GM12878 (cell line): Measurements from ENCODE around the gene CD2AP. TPM values are rescaled to one million over a fixed set of nuclear protein-coding genes. Genes with fewer than 3 reads are reported as not detected.

Experiments used
- ATAC-seq: fragments of 200-7000 bp; cut with Tn5 transposase; 3 replicates; pipeline ENCODE4 v1.9.1; 2020; ENCODE audit warnings: mild to moderate bottlenecking, moderate library complexity
- BruUV-seq: library from RNA; stranded (reverse); fragments of 400-500 nt; replicated peaks from 2 replicates; lab custom pipeline; 2021; lab: Mats Ljungman, UMichigan
- CTCF ChIA-PET: fragments of 300-600 bp; sonication (Branson Sonifier 250); formaldehyde crosslinking; extraction: SDS; loops from one replicate; lab custom pipeline; 2021; ENCODE audit warnings: inconsistent platforms; lab: Yijun Ruan, JAX
- POLR2A ChIA-PET: fragments of 350-600 bp; formaldehyde crosslinking; extraction: SDS; loops from one replicate; lab custom pipeline; 2021; ENCODE audit warnings: inconsistent platforms; lab: Charles Lee
- RAD21 ChIA-PET: fragments of 300-600 bp; sonication (Branson Sonifier 250); formaldehyde crosslinking; loops from one replicate; lab custom pipeline; 2023; ENCODE audit warnings: antibody characterized with exemption; ENCODE audit not compliant: unreplicated experiment; lab: Charles Lee
- SMC1A ChIA-PET: fragments of 300-600 bp; sonication (Branson Sonifier 250); formaldehyde crosslinking; loops from one replicate; lab custom pipeline; 2023; ENCODE audit not compliant: unreplicated experiment, uncharacterized antibody; lab: Charles Lee
- DNase-seq: peaks from one replicate; pipeline ENCODE4 v3.0.0-alpha.2; 2011; ENCODE audit warnings: low read depth, low spot score
- FAIRE-seq: peaks from 3 replicates; lab custom pipeline; 2011; peaks lifted over from hg19 to GRCh38; lab: Jason Lieb, UNC
- H2AFZ ChIP-seq: 2 replicates; pipeline ENCODE4 v1.6.0; 2011; ENCODE audit warnings: low read depth, low read length, control low read depth; ENCODE audit not compliant: control insufficient read depth
- H3K27ac ChIP-seq: 2 replicates; pipeline ENCODE4 v1.5.1; 2011; ENCODE audit warnings: control low read depth; ENCODE audit not compliant: control insufficient read depth, insufficient read depth
- H3K27me3 ChIP-seq, 2 experiments: replicated peaks in 1 of 2; 2 replicates each; pipeline versions ENCODE4 v1.6.0 to v1.6.1; 2011; ENCODE audit warnings: low read length in 1 of 2; ENCODE audit not compliant: control insufficient read depth in 2 of 2, insufficient read depth in 2 of 2
- H3K36me3 ChIP-seq, 2 experiments: 2 replicates each; pipeline ENCODE4 v1.5.1; 2011; ENCODE audit warnings: low read length in 1 of 2; ENCODE audit not compliant: control insufficient read depth in 2 of 2, insufficient read depth in 2 of 2
- H3K4me1 ChIP-seq: 2 replicates; pipeline ENCODE4 v1.6.1; 2011; ENCODE audit warnings: mild to moderate bottlenecking, low read length, moderate library complexity, mixed read lengths; ENCODE audit not compliant: control insufficient read depth, insufficient read depth
- H3K4me2 ChIP-seq: 2 replicates; pipeline ENCODE4 v1.6.0; 2011; ENCODE audit warnings: control low read depth; ENCODE audit not compliant: control insufficient read depth, insufficient read depth
- H3K4me3 ChIP-seq: fragments of 200-600 bp; sonication (generic); 2 replicates; pipeline ENCODE4 v1.5.1; 2016
- H3K79me2 ChIP-seq: 2 replicates; pipeline ENCODE4 v1.6.0; 2011; ENCODE audit warnings: low read length; ENCODE audit not compliant: control insufficient read depth, insufficient read depth
- H3K9ac ChIP-seq: 2 replicates; pipeline ENCODE4 v1.8.0; 2011; ENCODE audit warnings: low read length, control low read depth, mixed read lengths; ENCODE audit not compliant: control insufficient read depth, insufficient read depth
- H3K9me3 ChIP-seq: replicated peaks from 3 replicates; pipeline ENCODE4 v1.5.1; 2011; ENCODE audit warnings: mild to moderate bottlenecking, low read length; ENCODE audit not compliant: control insufficient read depth, insufficient read depth
- H4K20me1 ChIP-seq: 2 replicates; pipeline ENCODE4 v1.6.0; 2011; ENCODE audit not compliant: control insufficient read depth, insufficient read depth
- CTCF ChIP-seq, 3 experiments: IDR thresholded peaks in 2 of 3; conservative IDR thresholded peaks in 1 of 3; 2 replicates each; pipeline ENCODE4 v1.5.1; 2011; ENCODE audit warnings: low read depth in 3 of 3, low read length in 3 of 3, mild to moderate bottlenecking in 3 of 3, control low read depth in 2 of 3, moderate library complexity in 2 of 3, inconsistent platforms in 1 of 3, mixed read lengths in 1 of 3; ENCODE audit not compliant: control insufficient read depth in 2 of 3, insufficient read depth in 1 of 3; ENCODE audit errors: extremely low read depth in 1 of 3
- CUX1 ChIP-seq: IDR thresholded peaks from 2 replicates; pipeline ENCODE4 v1.6.1; 2012; ENCODE audit warnings: improper control_type of control experiment, low read depth, low read length; ENCODE audit not compliant: insufficient replicate concordance
- FOXK2 ChIP-seq: fragments of 450-650 bp; IDR thresholded peaks from 2 replicates; pipeline ENCODE4 v1.6.1; 2017; ENCODE audit warnings: mild to moderate bottlenecking, moderate library complexity
- POLR2AphosphoS5 ChIP-seq: IDR thresholded peaks from 2 replicates; pipeline ENCODE4 v1.6.1; 2011; ENCODE audit warnings: mild to moderate bottlenecking, low read length, inconsistent platforms
- RAD21 ChIP-seq: IDR thresholded peaks from 2 replicates; pipeline ENCODE4 v1.6.1; 2011; ENCODE audit warnings: mild to moderate bottlenecking, low read depth, low read length, moderate library complexity; ENCODE audit not compliant: insufficient read depth
- SMAD5 ChIP-seq: IDR thresholded peaks from 2 replicates; pipeline ENCODE4 v1.6.1; 2016; ENCODE audit warnings: antibody characterized with exemption, low read depth
- SMC3 ChIP-seq: IDR thresholded peaks from 2 replicates; pipeline ENCODE4 v1.6.1; 2011; ENCODE audit warnings: low read length, improper control_type of control experiment, borderline replicate concordance
- SREBF1 ChIP-seq: IDR thresholded peaks from 2 replicates; pipeline ENCODE4 v1.6.1; 2012; ENCODE audit warnings: mild to moderate bottlenecking, low read length
- USF2 ChIP-seq: IDR thresholded peaks from 2 replicates; pipeline ENCODE4 v1.6.1; 2011; ENCODE audit warnings: low read depth, low read length, improper control_type of control experiment, borderline replicate concordance
- ZNF274 ChIP-seq: IDR thresholded peaks from one replicate; pipeline ENCODE4 v1.8.0; 2011; ENCODE audit not compliant: insufficient read length, insufficient read depth
- WGBS: methylation state at CpG from one replicate; pipeline ENCODE4 v1.1.6; 2016; ENCODE audit warnings: low lambda C conversion rate; ENCODE audit not compliant: insufficient replicate concordance, insufficient coverage; ENCODE audit errors: missing lambda C conversion rate; 5-methylcytosine and 5-hydroxymethylcytosine counted together
- in situ Hi-C: fragments of 300-500 bp; cut with MboI; formaldehyde crosslinking; loops from 9 replicates; pipeline ENCODE4 v1.14.3; 2018; ENCODE audit warnings: mixed read lengths
- intact Hi-C: fragments of 100-400 bp; cut with micrococcal nuclease; formaldehyde crosslinking; loops from one replicate; pipeline ENCODE4 v1.14.2; 2022; ENCODE audit not compliant: unreplicated experiment
- polyA plus RNA-seq, 11 experiments: library from polyadenylated mRNA; depleted of rRNA in 4 of 11; unstranded in 6 of 11; stranded (reverse) in 5 of 11; fragments of >200 nt; fragmentation: Nextera tagmentation in 4 of 11; fragmentation: Illumina TruSeq in 1 of 11; extraction: Ambion mirVana in 4 of 11; extraction: Trizol in 1 of 11; gene quantifications; 1 replicate in 1 of 11; 2 replicates in 10 of 11; pipeline versions ENCODE4 v1.2.1 to v1.2.3, GENCODE V29; 2011 to 2016; ENCODE audit warnings: inconsistent platforms in 2 of 11, missing spikeins in 2 of 11, low read depth in 1 of 11
- total RNA-seq, 4 experiments: library from RNA; depleted of rRNA in 3 of 4; stranded (reverse); fragments of >200 nt in 3 of 4; fragmentation: Illumina TruSeq in 1 of 4; extraction: Trizol in 1 of 4; gene quantifications; 2 replicates each; pipeline versions ENCODE4 v1.2.1 to v1.2.3, GENCODE V29; 2013 to 2021

The CD2AP gene
- total and polyA plus RNA-seq, 10 of the 15 experiments (the other 5 are each of a cell fraction or from before 2014, with no cell fraction given), result 5.4 to 46.6 (median 20.9) TPM

GRCh38 chr6:47631797-47632196 is 154.2 kb downstream of the CD2AP start (continued):
- TF ChIP-seq POLR2AphosphoS5, result no peak
- TF ChIP-seq USF2, result no peak
- no peak for TF ChIP-seq FOXK2
- no peak for TF ChIP-seq SREBF1

- SMC1A ChIA-PET, result interaction anchor here (0.7 to 9.2 kb wide), 5 partner anchors 25 to 220 kb away, joined by 3 to 184 read pairs (median 7); no protein-coding TSS in a partner anchor
Measured at GRCh38 chr6:47633141-47633540, 155.6 kb downstream of the CD2AP start.

More at GRCh38 chr6:47633141-47633540, 155.6 kb downstream of the CD2AP start:
- no peaks in the 10 kb centered on the region for H3K27me3 ChIP-seq
- no peak overlapping the region for H2AFZ ChIP-seq
- no peak for FAIRE-seq
- no peak overlapping the region for H3K4me3 ChIP-seq
- no peak for TF ChIP-seq CUX1
- peak; percentile 15; the same call in 1 of the 2 replicates for TF ChIP-seq SMC3
- TF ChIP-seq ZNF274, result no peak
- TF ChIP-seq RAD21, result peak; percentile 58
- TF ChIP-seq CTCF (IDR thresholded peaks at IDR 0.05 in 2 of 3, conservative IDR thresholded peaks at IDR 0.05 in 1 of 3; ENCODE audit: control insufficient read depth in 2 of 3, extremely low read depth in 1 of 3, insufficient read depth in 1 of 3, low read depth in 3 of 3, low read length in 3 of 3), result peak in 1 of 3 experiments; percentile 37; a peak in 1 of 6 replicates
- no peak for TF ChIP-seq SMAD5
- no TSS peak for BruUV-seq
- DNase-seq, result no peak
- 73% methylated on average over 3 of the region's 3 CpGs for WGBS
- no peaks in the 10 kb centered on the region for H4K20me1 ChIP-seq
- in situ Hi-C loops (loop anchor here (5.0 to 10.0 kb wide), 3 partner anchors 104 to 218 kb away; partner anchors contain the start of gene OPN5), intact Hi-C loops (no loop called here)
- no peak overlapping the region for H3K9ac ChIP-seq
- CTCF ChIA-PET, result interaction anchor here (0.8 to 8.0 kb wide), 7 partner anchors 22 to 219 kb away, joined by 3 to 154 read pairs (median 24); partner anchors contain the start of gene OPN5
- no peaks in the 10 kb centered on the region for H3K36me3 ChIP-seq
- H3K9me3 ChIP-seq, result no peaks in the 10 kb centered on the region
- no peaks in the 10 kb centered on the region for H3K4me1 ChIP-seq
- ATAC-seq, result peak; percentile 36; the same call in 2 of the 3 replicates
- POLR2A ChIA-PET, result no interaction called here
- H3K27ac ChIP-seq, result no peak overlapping the region
- H3K4me2 ChIP-seq, result no peak overlapping the region
- RAD21 ChIA-PET, result interaction anchor here (4.9 to 6.5 kb wide), 2 partner anchors 101 to 147 kb away, joined by 48 to 114 read pairs; no protein-coding TSS in a partner anchor
- H3K79me2 ChIP-seq, result no peaks in the 10 kb centered on the region
